Transverse colon (tissue), 4 donors: Measurements from ENCODE around the gene PCSK5.

ENCODE experiments used
- CTCF ChIP-seq, 5 experiments: fragments of 200-600 bp in 3 of 5; fragments of 450-650 bp in 2 of 5; sonication (generic) in 3 of 5; IDR thresholded peaks; 1 replicate in 2 of 5; 2 replicates in 3 of 5; pipeline ENCODE4 v1.5.1; 2016 to 2017; ENCODE audit warnings: antibody characterized with exemption in 5 of 5, inconsistent platforms in 3 of 5, mild to moderate bottlenecking in 2 of 5, moderate library complexity in 1 of 5
- EP300 ChIP-seq: sonication (generic); formaldehyde crosslinking; IDR thresholded peaks from one replicate; pipeline ENCODE4 v1.6.1; 2017; ENCODE audit warnings: antibody characterized with exemption, low read depth
- POLR2A ChIP-seq: fragments of 450-650 bp; IDR thresholded peaks from one replicate; pipeline ENCODE4 v1.6.1; 2016; ENCODE audit warnings: antibody characterized with exemption, mild to moderate bottlenecking, moderate library complexity
- POLR2AphosphoS5 ChIP-seq, 3 donors: sonication (generic); formaldehyde crosslinking; IDR thresholded peaks; one replicate each; pipeline ENCODE4 v1.6.1; 2016; ENCODE audit warnings: antibody characterized with exemption in 3 of 3

GRCh38 chr9:75985515-75985914 lies 95.0 kb downstream of the PCSK5 start:
- no peak for TF ChIP-seq CTCF (IDR thresholded peaks at IDR 0.05)
- no peak for TF ChIP-seq POLR2AphosphoS5 (IDR thresholded peaks at IDR 0.05)
- no peak for TF ChIP-seq EP300
- TF ChIP-seq POLR2A: no peak
